GM11168 (cell line): ENCODE results near the gene DPYSL4.

ENCODE experiments used
- in situ Hi-C: fragments of 300-500 bp; cut with MboI; formaldehyde crosslinking; loops from one replicate; pipeline ENCODE4 v1.12.0; 2022; ENCODE audit warnings: low sequenced_read_pairs; ENCODE audit not compliant: unreplicated experiment

Gene DPYSL4

GRCh38 chr10:132162590-132163277, 24.0 kb upstream of the DPYSL4 start:
- in situ Hi-C loops, result no loop called here

DNA sequence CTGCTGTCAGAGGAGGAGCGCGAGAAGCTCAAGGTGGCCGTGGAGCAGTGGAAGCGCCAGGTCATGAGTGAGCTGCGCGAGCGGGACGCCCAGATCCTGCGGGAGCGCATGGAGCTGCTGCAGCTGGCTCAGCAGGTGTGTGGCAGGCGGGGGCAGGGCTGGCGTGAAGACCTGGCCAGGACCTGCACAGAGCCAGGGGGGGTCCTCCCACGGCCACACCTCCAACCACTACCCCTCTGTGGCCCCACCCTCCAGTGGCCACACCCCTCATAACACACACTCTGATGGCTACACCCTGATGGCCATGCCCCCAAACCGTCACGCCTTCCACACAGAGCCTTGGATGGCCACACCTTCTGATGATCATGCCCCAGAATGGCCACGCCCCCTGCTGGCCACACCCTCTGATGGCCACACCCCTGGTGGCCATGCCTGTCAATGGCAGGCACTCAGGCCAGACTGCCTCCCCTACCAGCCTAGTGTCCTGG, 23.4 kb upstream of the DPYSL4 start:
- in situ Hi-C loops, result no loop called here

GRCh38 chr10:132163826-132164515, 22.8 kb upstream of the DPYSL4 start:
- in situ Hi-C loops, result no loop called here

- in situ Hi-C loops, result no loop called here
Measured at GRCh38 chr10:132164761-132165278, 21.9 kb upstream of the DPYSL4 start.

DNA sequence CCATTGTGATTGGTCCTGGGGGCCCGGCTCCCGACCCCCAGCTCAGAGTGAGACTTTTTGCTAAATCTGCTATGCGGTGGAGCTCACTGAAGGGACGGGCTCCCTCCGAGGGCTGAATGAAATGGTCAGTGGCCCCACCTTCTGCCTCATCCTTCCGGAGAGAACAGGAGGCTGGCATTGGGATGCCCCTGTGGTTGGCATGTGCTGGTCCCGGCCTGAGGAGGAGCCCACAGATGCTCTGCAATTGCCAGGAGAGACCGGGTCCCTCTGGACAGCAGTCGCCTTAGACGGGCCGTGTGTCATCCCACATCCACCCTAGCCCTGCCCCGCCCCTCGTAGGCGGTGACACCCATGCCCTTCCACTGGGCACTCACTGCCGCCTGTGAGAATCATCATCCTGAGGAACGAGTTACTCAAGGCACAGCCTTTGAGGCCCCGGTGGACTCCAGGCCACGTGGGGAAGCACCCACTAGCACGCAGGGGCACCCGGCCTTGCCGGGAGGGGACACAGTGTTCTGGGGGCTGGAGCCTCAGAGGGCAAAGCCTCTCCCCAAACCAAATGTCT, 21.2 kb upstream of the DPYSL4 start:
- in situ Hi-C loops, result no loop called here

DNA sequence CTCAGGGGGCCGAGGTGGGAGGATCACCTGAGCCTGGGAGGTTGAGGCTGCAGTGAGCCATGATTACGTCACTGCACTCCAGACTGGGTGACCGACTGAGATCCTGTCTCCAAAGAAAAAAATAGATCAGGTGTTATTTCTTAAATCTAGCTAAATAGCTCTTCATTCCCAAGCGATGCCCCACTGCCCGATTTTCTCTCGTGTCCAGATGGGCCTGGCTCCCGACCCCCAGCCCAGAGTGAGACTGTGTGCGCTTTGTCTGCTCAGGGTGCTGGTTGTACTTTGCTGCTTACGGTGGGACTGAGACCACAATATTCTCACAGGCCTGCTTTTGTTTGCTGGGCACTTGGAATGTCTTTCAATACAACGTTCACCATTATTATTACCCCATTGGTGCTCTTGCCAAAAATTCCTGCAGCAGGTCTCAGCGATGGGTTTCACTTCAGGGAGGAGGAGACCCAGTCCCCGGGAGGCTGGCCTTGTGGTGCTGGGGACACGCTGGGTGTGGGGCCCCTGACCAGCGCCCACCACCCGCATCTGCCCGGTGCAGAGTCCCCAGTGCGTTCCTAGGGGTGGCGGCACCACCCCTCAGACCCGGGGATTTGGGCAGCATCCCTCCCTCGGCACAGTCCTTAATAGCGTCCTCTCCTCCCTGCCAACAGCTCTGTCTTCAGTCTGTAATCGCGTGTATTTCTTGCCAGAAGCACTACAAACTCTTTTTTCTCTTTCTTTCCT, 20.4 kb upstream of the DPYSL4 start:
- in situ Hi-C loops, result no loop called here

- in situ Hi-C loops, result no loop called here
Measured at GRCh38 chr10:132167041-132167674, 19.6 kb upstream of the DPYSL4 start.

DNA sequence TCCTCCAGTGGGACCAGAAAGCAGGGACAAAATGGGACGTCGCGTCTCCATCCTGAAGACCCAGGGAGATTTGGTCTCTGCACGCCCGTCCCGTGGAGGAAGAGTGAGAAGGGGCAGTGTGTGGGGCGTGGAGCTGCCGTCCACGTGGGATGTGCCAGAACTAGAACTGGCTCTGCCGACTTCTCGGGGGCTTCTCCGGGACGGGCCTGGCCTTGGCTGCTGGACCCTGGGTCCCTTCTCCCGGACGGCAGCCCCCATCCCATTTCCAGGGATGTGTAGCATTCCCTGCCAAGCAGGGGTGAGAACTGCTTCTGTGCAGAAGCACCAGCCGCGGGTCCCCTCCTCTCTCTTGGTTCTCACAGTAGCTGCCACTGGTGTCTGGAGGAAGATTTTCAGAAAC, 18.8 kb upstream of the DPYSL4 start:
- in situ Hi-C loops, result no loop called here

GRCh38 chr10:132168571-132169030, 18.1 kb upstream of the DPYSL4 start:
- in situ Hi-C loops, result no loop called here

- in situ Hi-C loops, result no loop called here
Measured at GRCh38 chr10:132169031-132169765, 17.6 kb upstream of the DPYSL4 start.

GRCh38 chr10:132169766-132170560, 16.8 kb upstream of the DPYSL4 start:
- in situ Hi-C loops, result no loop called here

DNA sequence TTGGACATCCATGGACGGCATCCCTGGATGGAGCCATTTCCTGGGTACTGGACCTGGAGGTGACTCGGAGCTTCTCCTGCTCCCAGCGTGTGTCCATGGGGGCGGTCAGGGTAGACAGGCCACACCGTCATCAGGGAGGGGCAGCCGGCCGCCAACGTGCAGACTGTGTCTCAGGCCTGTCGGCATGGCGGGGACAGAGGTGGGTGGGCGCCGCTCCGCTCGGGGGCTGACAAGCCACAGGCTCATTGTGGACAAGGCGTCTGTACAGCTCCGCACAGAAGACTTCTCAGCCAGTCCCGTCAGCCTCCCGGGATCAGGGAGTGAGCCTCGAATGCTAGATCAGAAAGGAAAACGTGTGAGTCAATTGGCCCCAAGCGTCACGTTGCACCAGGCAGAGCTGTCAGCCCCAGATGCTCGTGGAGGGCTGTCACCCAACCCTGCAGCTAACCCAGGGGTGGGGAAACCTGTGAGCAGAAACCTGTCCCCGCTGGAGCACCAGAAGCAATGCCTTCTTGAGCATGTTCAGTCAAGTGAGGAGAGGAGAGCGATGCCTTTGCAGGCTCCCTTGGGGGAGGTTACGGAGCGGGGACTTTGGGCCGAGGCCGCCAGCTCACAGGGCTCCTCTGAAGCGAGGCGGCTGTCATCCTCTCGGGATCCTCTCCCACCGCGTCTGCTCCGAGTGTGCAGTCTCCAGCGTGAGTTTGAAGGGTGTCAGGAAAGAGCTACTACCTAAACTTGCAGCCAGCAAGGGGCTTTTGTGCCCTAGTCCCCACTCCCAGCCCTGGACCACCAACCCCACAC, 16.0 kb upstream of the DPYSL4 start:
- in situ Hi-C loops, result no loop called here

- in situ Hi-C loops, result no loop called here
Measured at GRCh38 chr10:132172091-132173066, 14.4 kb upstream of the DPYSL4 start.

GRCh38 chr10:132173185-132173584, 13.6 kb upstream of the DPYSL4 start:
- in situ Hi-C loops, result no loop called here

DNA sequence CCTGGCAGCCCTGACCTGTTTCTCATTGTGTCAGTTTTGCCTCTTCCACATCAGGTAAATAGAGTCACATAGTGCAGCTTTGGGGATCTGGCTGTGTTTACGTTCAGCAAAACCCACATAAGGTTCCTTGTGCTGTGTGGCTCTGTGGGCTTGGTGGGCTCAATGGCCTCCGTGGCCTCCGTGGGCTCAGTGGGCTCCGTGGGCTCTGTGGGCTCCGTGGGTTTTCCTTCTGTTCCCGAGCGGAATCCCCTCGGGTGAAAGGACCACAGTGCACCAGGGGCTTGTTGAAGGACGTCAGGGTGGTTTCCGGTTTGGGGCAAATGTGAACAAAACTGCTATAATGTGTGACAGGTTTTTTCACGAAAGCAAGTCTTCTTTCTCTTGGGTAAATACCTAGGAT, 12.5 kb upstream of the DPYSL4 start:
- in situ Hi-C loops, result no loop called here

DNA sequence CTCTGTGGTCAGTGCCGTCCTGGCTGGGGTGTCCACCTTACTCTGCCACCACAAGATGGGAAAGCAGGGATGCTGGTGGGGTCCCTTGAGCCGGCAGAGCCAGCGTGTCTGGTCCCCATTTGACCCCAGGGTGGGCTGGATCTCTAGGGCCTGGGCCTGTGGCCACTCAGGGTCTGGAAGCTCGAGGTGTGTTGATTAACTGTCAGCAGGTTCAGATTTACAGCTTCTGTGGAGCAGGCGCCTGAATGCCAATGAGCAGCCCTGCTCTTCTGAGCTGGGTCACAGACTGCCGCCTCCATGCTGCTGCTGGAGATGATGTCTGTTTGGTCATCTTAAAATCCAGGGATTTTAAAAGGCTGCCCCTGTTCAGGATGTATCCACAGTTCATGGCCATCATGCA, 11.3 kb upstream of the DPYSL4 start:
- in situ Hi-C loops, result no loop called here
